GM21447 (cell line): ENCODE results near the gene ETNK2.

Source experiments
- ATAC-seq: cut with Tn5 transposase; IDR thresholded peaks from one replicate; pipeline ENCODE4 v1.9.1; 2021; ENCODE audit not compliant: unreplicated experiment

Gene ETNK2

GRCh38 chr1:204178487-204179281 is 26.8 kb upstream of the ETNK2 start:
- no peak for ATAC-seq

DNA sequence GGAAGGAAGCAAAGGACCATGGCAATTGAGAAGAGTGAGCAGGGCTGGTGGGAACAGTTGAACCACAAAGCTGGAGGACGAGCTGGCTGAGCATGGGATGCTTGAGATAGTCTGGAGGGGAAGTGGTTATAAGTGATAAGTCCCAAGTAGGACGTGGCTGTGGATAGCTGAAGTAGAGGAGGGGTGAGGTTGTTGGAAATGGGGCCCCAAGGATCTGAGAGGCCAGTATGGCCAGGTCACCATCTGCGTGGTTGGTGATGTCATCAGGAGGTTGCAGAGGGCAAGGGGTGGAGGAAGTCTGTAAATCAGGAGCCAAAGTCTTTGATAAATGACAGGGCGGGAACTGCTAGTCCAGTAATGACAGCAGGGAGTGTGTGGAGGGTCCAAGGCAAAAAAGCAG is 25.3 kb upstream of the ETNK2 start:
- no peak for ATAC-seq

GRCh38 chr1:204176049-204176448 is 24.2 kb upstream of the ETNK2 start:
- ATAC-seq = no peak

DNA sequence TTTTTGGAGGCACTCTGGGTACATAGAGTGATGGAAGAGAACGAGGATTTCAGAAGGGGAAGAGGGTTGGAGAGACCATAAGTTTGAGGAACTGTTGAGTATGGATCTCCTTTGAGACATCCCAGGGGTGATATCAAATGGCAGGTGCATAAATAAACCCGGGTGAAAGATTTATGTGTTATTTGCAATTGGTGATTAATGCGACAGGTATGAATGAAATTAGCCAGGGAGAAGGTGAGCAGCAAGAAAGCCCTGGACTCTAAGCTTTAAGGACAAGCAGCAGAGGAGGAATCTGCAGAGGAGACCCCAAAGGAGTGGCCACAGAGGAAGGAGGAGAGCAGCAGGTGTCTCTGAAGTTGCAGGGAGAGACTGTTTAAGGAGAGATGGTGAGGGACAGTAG is 23.1 kb upstream of the ETNK2 start:
- no peak for ATAC-seq

DNA sequence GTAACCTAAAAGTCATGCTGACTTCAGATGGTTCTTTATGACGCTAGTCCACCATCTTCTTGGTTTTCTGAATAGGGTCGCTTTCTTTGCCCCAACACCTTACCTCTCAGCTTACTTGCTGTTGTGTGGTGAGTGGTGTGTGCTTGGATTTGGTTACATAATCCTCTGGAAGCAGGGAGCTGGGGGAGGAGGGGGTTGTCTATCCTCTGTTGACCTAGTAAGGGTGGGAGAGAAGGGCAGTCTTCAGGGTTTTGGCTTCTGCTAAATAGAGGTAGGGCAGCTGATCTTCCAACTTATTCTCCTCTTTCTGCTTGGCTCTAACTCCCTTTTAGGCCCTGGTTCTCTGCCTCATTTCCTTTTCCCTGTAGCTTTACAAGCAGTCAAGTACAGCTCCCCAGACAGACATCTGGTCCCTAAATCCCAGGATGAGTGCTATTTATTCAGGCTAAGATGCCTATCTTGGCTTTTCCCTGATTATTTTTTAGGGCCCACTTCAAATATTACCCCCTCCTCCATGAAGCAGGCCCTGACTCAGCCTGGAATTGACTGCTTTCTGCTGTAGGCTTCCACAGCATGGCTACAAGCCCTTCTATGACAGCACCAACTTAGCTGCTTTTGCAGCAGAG is 20.7 kb upstream of the ETNK2 start:
- ATAC-seq = no peak

DNA sequence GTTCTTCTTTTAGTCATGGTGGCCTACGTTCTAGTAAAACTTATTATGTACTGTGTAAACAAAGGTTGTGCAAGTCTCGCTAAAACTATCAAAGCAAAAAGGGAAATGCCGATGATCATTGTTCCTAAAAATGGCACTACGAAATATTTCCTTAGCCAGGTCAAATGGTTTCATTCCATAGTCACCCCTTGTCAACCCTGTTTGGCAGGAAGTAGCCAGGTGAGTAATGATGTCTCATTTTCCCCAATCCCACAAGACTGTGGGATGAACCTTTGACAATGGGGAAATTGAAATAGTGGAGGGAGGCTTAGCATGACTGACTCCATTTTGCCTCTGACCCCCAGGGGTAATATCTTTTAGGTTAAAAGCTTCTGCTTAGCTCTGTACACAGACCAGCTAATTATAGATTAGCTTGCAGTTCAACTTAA is 19.9 kb upstream of the ETNK2 start:
- no peak for ATAC-seq

DNA sequence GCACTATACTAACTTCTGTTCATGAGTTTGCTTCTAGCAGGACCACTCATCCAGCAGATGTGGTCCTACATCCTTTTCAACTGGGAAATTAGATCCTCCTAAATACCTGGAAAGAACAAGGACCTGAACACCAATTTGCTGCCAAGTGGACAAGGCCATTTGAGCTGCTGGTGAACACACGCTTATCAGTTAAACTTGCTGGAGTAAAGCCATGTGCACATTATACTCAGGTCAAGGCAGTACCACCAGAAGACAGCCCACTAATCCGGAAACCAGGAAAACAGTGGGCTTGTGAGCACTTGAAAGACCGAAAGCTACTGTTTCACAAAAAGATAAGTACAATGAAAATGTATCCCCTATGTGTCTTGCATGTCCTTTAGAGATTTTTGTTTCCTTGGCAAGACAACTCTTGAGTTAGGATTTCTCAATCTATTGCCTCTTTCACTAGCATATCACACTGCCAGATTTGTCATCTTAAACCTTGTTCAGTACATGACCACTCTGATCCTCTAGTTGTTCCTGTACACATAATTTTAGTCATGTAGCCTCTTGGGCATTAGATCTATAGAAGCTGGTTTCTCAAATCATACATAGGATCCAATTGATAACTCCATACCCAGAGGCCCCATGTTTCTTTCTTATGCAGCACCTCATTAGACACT is 18.8 kb upstream of the ETNK2 start:
- no peak for ATAC-seq

- no peak for ATAC-seq
Observed at GRCh38 chr1:204169858-204170257, 18.0 kb upstream of the ETNK2 start.

GRCh38 chr1:204167730-204168129 is 15.9 kb upstream of the ETNK2 start:
- ATAC-seq = no peak

DNA sequence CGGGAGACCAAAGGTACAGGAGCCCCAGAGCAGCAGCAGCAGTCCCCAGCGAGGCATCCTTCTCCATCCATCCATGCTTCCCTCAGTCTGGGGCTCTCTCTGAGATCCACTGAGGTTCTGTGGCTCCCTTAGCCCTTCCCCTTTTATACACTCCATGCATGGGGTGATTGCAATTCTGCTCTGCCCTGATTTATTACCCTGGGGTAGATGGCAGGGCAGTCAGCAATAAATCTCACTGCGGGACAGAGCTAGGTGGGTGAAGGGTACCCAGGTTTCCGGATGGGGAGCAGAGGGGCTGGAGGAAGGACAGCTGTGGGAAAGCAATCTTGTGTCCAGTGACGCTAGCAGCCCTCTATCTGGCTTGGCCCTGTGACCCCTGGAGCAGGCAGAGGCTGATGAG is 14.4 kb upstream of the ETNK2 start, which contains the start of gene REN:
REN (minus strand) TSS at position 119 of the 400 bp plus-strand sequence; CDS start at position 75, 44 bp downstream.
- no peak for ATAC-seq

GRCh38 chr1:204162494-204163074 is 10.7 kb upstream of the ETNK2 start:
- ATAC-seq = no peak

DNA sequence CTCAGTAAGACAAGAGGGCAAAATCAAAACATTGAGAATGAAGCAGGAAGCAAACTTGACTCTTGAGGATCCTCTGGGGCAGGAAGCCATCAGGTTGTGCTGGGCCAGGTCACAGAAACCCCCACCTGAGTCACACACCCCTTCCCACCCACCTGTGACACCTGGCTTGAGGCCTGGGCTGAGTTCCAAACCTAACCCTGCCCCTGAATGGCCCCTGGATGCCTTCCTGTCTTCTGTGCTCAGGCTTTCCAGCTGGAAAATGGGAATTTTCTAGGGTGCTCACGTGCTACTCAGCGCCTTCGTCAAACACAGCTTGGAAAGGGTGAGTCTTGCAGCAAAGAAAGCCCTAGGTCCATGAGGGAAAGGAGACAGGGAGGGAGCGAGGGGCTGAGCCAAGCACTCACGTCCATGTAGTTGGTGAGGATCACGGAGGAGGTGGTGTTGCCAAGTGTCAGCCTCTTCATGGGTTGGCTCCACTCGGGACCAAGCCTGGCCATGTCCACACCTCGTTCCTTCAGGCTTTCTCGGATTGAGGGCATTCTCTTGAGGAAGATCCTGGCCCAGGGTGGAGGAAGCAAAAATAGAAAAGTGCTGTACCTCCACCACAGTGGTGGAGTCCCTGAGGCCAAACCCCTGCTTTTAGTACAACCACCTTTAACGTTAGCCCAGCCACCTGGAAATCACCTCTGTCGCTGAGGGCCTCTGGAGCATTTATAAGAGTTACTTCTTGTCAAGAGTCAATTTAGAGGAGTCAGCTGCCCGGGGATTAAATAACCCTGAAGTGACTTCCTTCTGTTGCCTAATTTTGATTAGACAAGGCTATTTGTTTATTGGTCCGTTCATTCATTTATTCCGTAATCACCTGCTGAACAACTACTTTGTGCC is 10.0 kb upstream of the ETNK2 start:
- ATAC-seq = no peak

DNA sequence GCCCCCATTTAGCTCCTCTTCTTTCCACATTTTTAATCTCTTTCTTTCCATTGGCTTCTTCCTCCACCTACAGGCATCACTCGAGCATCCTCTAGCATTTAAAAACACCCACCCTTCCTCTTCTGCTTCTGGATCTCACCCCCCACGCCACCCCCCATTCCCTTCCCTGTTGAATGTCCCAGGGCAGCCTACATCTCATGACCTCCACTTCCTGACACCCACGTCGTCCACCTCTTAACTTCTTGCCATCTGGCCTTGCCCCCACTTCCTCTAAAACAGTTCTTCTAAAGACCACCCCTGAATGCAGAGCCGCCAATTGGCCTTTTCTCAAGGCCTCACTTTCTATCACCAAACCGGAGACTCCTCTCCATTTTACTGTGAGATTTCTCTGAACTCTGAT is 6.1 kb upstream of the ETNK2 start:
- ATAC-seq = no peak

DNA sequence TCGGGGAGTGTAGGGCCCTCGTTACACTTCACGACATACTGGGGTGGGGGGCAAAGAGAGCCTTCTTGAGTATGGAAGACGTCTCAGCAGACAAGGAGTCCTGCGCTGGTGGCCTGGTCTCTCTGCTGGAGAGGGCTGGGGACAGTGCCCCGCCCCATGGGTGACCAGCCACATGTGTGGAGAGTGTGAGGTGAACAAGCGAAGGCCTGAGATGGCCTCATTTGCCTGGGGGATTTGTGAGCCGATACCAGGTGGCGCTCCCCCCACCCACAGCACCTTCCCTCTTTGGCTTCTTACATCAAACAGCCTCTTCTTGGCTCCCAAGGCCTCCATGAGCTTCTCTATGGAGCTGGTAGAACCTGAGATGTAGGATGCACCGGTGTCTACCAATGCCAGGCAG is 4.0 kb upstream of the ETNK2 start:
- no peak for ATAC-seq

GRCh38 chr1:204154568-204155255 is 2.9 kb upstream of the ETNK2 start:
- no peak for ATAC-seq

- no peak for ATAC-seq
Observed at GRCh38 chr1:204153667-204154066, 1.8 kb upstream of the ETNK2 start.

DNA sequence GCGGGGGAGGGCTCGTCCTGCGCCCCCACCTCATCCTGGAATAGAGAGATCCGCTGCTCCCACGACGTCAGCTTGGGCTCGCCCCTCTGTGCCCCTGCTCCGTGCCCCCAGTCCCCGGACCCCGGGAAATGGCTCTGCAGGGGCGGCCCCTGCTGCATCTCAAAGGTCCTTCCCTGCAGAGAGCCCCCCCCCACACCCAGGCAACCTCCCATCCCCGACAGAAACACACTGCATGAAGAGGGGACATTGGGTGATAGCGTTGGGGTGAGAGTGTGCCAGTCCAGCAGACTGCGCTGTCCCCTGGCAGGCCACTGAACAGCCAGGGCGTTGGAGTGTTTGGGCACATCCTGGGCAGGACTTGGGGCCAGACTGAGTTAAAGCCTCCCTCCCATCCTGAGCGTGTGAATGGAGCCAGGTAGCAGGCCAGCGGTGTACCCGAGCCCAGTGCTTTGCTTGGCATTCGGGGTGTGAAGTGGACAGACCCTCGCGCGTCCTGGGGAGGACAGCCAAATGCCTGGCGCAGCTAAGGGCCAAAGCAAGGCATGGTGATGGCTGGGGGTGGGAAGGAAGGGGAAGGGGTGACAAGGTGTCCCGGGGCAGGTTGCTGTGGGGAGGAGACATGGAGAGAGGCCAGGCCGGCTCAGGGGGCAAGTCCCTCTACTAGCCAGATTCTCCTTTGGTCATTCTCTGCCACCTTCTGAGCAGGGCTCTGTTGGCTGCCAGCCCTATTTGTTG is 633 bp upstream of the ETNK2 start:
- no peak for ATAC-seq

DNA sequence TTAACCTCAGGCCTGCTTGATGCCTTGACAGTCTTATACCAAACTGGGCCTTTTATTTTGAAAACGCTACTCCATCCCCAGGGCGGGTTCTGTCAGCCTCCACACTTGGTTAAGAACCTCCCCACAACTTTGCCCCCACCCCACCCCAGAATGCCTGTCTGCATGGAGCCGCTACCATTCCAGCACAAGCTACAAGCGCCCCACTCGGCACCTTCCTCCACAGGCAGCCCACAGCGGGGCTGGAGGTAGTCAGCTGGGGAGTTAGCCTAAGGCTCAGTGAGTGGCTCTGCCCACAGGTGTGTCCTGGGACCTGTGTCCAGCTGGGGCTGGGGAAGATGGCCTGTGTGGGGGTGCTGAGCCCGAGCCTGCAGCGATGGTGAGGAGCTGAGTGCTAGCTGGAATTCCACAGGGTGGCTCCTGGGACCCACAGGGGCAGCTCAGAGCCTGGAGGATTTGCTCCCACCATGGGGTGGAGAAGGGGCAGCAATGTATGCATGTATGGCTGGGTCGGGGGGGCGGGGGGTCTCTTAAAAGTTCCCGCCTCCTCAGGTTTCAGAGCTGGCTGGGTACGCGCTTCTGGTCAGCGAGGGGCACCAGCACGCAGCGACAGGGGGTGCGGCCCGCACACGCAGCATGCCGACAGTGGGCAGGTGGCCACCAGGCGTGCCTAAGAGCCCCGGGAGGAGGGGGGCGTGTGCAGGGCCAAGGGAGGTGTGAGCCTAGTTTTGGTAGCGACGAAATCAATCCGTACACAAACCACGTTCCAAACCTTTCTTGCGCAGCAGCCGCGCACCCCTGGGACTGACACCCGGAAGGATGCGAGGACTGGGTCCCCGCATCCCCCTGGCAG is 917 bp downstream of the ETNK2 start:
- no peak for ATAC-seq
